ENCODE data around the gene PANX1. TPM values are rescaled to one million over a fixed set of nuclear protein-coding genes. Genes with fewer than 3 reads are reported as not detected.

Gene PANX1
- total RNA-seq, 2 donors from 2014 or later = 7.1 to 19.8 TPM

- Mint-ChIP-seq H3K27me3 (no peaks in the 10 kb centered on the region), H3K4me1 (no peaks in the 10 kb centered on the region), H3K27ac (no peak overlapping the region)
Measured at GRCh38 chr11:94185416-94186084, 56.9 kb downstream of the PANX1 start.

DNA sequence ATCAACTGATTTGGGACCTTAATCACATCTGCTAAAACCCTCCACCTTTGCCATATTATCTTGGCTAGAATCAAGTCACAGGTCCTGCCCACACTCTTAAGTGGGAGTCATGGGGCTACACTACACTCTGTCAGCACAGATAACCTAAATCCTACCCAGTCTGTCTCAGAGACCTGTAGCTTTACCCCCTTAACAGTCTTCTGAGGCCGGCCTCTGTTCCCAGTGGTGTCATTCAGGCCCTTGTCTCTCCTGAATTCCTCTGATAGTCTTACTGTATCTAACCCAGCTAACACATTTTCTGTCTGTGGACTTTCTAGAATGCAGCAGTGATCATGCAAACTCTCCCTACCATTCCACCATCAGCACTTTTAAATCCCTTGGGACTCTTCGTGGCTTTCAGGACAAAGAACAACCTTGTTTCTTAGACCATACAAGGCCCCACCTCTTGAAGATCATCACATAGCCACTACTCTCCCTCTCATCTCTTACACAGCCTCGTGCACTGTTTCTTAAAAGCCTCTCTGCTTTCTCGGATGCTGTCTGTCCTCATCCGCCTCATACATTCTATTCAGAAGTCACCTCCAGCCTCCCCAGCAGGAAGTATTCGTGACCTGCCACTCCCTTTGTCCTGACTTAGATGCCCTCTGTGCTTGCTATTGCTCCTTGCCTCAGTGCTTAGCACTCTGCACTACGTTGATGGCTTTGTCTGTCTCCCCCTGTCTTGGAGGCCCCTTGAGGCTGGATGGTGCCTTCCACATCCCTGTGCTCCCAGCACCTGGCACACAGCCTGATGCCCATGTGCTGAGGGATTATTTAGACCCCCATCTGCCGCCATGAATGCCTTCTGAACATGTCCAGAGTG lies 57.9 kb downstream of the PANX1 start:
- no peak overlapping the region for H3K27ac Mint-ChIP-seq

More at GRCh38 chr11:94185416-94186084, 56.9 kb downstream of the PANX1 start:
- ATAC-seq (no peak), DNase-seq (no peak)
- Mint-ChIP-seq H3K36me3 (ENCODE audit: low read depth) (peaks cover 3% of the 10 kb centered on the region), H3K4me3 (no peak overlapping the region)
- H3K9me3 ChIP-seq (ENCODE audit: control insufficient read depth, low read length, poor library complexity, severe bottlenecking) = no peaks in the 10 kb centered on the region

DNA sequence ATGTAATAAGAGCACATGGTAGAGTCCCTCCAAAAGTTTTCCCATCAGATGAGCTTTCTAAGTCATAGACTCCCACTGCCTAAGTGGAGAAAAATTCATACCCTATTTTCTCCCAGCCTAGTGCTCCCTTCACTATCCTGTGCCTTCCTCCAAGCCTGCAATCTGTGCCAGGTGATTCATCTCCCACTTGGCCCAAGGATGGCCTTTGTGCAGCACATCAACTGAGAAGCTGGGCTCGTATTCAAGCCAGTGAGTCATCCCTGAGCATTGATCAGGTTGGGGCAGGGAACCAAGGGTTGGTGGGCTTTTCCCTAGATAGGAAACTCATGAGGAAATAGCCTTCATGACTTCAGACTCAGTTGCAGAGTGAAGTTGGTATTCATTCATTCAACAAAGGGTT lies 64.6 kb downstream of the PANX1 start:
- ATAC-seq = no peak
- no peaks in the 10 kb centered on the region for H3K9me3 ChIP-seq (ENCODE audit: control insufficient read depth, low read length, poor library complexity, severe bottlenecking)
- DNase-seq = no peak
- Mint-ChIP-seq H3K36me3 (ENCODE audit: low read depth) (no peaks in the 10 kb centered on the region), H3K4me3 (no peak overlapping the region), H3K4me1 (peaks cover 2% of the 10 kb centered on the region), H3K27me3 (no peaks in the 10 kb centered on the region), H3K27ac (no peak overlapping the region)

More for the DNA sequence above, 57.9 kb downstream of the PANX1 start:
- no peaks in the 10 kb centered on the region for H3K27me3 Mint-ChIP-seq
- no peaks in the 10 kb centered on the region for H3K4me1 Mint-ChIP-seq
- no peak overlapping the region for H3K4me3 Mint-ChIP-seq
- no peak for DNase-seq
- ATAC-seq = no peak
- H3K9me3 ChIP-seq (ENCODE audit: control insufficient read depth, low read length, poor library complexity, severe bottlenecking) = no peaks in the 10 kb centered on the region
- no peaks in the 10 kb centered on the region for H3K36me3 Mint-ChIP-seq (ENCODE audit: low read depth)

DNA sequence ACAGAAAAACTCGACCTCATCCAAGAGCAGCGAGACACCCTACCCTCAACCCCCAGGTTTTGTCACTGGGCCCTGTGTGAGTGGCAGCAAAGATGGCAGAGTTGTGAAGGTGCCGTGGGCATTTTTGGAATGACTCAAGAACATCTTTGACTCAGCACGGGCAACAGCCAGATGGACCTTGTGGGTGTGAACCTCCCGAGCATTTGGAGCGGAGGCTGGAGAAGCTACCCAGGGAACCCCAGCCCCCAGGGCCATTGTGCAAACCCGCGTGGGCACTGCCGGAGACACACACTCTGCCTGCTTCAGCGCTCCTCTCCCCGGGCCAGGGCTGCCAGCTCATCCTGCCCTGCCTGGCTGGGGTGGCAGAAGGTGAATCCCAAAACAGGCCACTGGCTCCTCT lies 66.1 kb downstream of the PANX1 start:
- ATAC-seq (no peak), DNase-seq (no peak)
- no peak overlapping the region for H3K4me3 Mint-ChIP-seq

DNA sequence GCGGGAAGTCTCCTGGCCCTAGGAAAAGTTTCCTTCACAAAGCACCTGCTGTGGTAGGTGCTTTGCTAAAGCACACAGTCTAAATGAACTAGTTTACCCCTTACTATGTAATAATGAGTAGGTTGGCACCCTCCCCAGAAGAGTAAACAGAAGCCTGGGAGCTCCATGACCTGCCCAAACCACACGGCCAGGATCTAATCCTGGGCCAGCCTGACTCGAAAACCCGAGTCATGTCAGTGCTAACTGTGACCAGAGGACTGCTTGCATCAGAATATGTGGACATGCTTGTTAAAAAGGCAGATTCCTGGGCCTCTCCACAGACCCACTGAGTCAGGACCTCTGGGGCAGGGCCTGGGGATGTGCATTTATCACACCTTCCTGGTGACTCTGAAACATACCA lies 67.7 kb downstream of the PANX1 start:
- ATAC-seq (no peak), DNase-seq (no peak)
- Mint-ChIP-seq H3K4me3 (no peak overlapping the region), H3K4me1 (peaks cover 2% of the 10 kb centered on the region), H3K27me3 (peaks cover 7% of the 10 kb centered on the region), H3K36me3 (ENCODE audit: low read depth) (no peaks in the 10 kb centered on the region), H3K27ac (no peak overlapping the region)
- H3K9me3 ChIP-seq (ENCODE audit: control insufficient read depth, low read length, poor library complexity, severe bottlenecking) = no peaks in the 10 kb centered on the region

More for the DNA sequence above, 66.1 kb downstream of the PANX1 start:
- H3K27ac Mint-ChIP-seq = no peak overlapping the region
- no peaks in the 10 kb centered on the region for H3K9me3 ChIP-seq (ENCODE audit: control insufficient read depth, low read length, poor library complexity, severe bottlenecking)
- peaks cover 2% of the 10 kb centered on the region for H3K4me1 Mint-ChIP-seq
- H3K27me3 Mint-ChIP-seq = peaks cover 3% of the 10 kb centered on the region
- H3K36me3 Mint-ChIP-seq (ENCODE audit: low read depth) = no peaks in the 10 kb centered on the region

- H3K9me3 ChIP-seq (ENCODE audit: control insufficient read depth, low read length, poor library complexity, severe bottlenecking) = no peaks in the 10 kb centered on the region
- no peaks in the 10 kb centered on the region for H3K36me3 Mint-ChIP-seq (ENCODE audit: low read depth)
- H3K27me3 Mint-ChIP-seq = peaks cover 7% of the 10 kb centered on the region
- H3K4me3 Mint-ChIP-seq = no peak overlapping the region
- no peak for DNase-seq
- no peak for ATAC-seq
- peaks cover 2% of the 10 kb centered on the region for H3K4me1 Mint-ChIP-seq
- H3K27ac Mint-ChIP-seq = no peak overlapping the region
Measured at GRCh38 chr11:94198718-94199117, 70.1 kb downstream of the PANX1 start.

GRCh38 chr11:94199136-94200130 lies 70.8 kb downstream of the PANX1 start:
- no peaks in the 10 kb centered on the region for H3K9me3 ChIP-seq (ENCODE audit: control insufficient read depth, low read length, poor library complexity, severe bottlenecking)
- DNase-seq (no peak), ATAC-seq (no peak)
- Mint-ChIP-seq H3K4me1 (peaks cover 2% of the 10 kb centered on the region), H3K27me3 (peaks cover 7% of the 10 kb centered on the region), H3K27ac (no peak overlapping the region), H3K4me3 (no peak overlapping the region), H3K36me3 (ENCODE audit: low read depth) (no peaks in the 10 kb centered on the region)

DNA sequence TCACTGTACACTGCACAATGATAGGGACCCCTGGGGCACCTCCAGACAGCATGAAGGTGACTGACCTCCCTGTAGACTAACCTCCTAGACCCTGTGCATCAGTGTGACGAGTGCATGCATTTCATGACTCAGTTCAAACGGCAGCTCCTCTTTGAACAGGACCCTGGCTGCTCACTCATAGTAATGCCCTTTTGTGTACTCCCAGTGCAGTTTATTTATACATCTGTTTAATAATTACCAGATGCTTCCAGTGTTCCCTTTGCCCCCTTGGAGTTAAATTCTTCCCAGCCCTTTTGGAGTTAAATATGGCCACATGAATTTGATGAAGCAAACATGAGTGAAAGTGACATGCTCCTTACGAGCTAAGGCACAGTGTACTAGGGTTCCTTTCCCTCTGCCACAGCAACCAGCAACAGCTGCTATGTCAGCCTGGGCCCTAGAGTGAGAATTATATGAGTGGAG lies 72.4 kb downstream of the PANX1 start:
- Mint-ChIP-seq H3K4me3 (no peak overlapping the region), H3K36me3 (ENCODE audit: low read depth) (no peaks in the 10 kb centered on the region)

GRCh38 chr11:94203070-94203469 lies 74.4 kb downstream of the PANX1 start:
- no peak for ATAC-seq
- Mint-ChIP-seq H3K36me3 (ENCODE audit: low read depth) (no peaks in the 10 kb centered on the region), H3K27me3 (peaks cover 7% of the 10 kb centered on the region), H3K27ac (no peak overlapping the region), H3K4me1 (no peaks in the 10 kb centered on the region), H3K4me3 (no peak overlapping the region)
- H3K9me3 ChIP-seq (ENCODE audit: control insufficient read depth, low read length, poor library complexity, severe bottlenecking) = no peaks in the 10 kb centered on the region
- no peak for DNase-seq

More for the DNA sequence above, 72.4 kb downstream of the PANX1 start:
- H3K9me3 ChIP-seq (ENCODE audit: control insufficient read depth, low read length, poor library complexity, severe bottlenecking) = no peaks in the 10 kb centered on the region
- H3K4me1 Mint-ChIP-seq = peaks cover 2% of the 10 kb centered on the region
- H3K27ac Mint-ChIP-seq = no peak overlapping the region
- DNase-seq (no peak), ATAC-seq (no peak)
- H3K27me3 Mint-ChIP-seq = peaks cover 7% of the 10 kb centered on the region

DNA sequence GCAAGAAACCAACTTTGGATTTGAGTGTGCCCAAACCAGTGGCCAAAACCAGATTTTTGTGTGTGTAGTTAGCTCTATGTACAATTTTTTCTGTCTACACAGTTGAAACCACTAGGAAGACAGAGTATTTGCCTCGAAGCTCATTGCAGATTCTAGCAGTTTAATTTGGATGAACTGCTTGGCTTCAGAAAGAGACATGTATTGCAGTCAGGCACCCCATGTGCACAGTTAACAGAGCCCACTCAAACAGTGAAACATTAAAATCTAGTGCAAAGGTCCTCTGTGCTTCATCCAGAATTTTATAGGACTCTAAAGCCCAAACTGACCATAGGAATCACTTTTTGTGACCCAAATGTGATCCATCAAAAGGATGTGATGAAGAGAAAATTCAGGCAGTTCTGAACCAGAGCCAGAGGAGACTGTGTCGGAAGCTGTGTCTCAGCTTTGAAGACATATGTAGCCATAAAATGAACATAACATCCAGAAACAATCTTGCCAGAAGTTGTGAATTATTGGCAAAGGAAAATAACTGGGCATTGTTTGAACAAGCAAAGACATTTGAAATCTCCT lies 82.7 kb downstream of the PANX1 start:
- Mint-ChIP-seq H3K27ac (no peak overlapping the region), H3K4me3 (no peak overlapping the region), H3K27me3 (no peaks in the 10 kb centered on the region), H3K4me1 (no peaks in the 10 kb centered on the region), H3K36me3 (ENCODE audit: low read depth) (no peaks in the 10 kb centered on the region)
- DNase-seq (no peak), ATAC-seq (no peak)
- H3K9me3 ChIP-seq (ENCODE audit: control insufficient read depth, low read length, poor library complexity, severe bottlenecking) = no peaks in the 10 kb centered on the region

- H3K36me3 Mint-ChIP-seq (ENCODE audit: low read depth) = no peaks in the 10 kb centered on the region
Measured at GRCh38 chr11:94212898-94213297, 84.3 kb downstream of the PANX1 start.

GRCh38 chr11:94217705-94218104 lies 89.1 kb downstream of the PANX1 start:
- ATAC-seq (no peak), DNase-seq (no peak)
- no peaks in the 10 kb centered on the region for H3K9me3 ChIP-seq (ENCODE audit: control insufficient read depth, low read length, poor library complexity, severe bottlenecking)
- H3K4me3 Mint-ChIP-seq = no peak overlapping the region
- H3K36me3 Mint-ChIP-seq (ENCODE audit: low read depth) = no peaks in the 10 kb centered on the region
- H3K27me3 Mint-ChIP-seq = no peaks in the 10 kb centered on the region
- H3K27ac Mint-ChIP-seq = no peak overlapping the region
- no peaks in the 10 kb centered on the region for H3K4me1 Mint-ChIP-seq

More at GRCh38 chr11:94212898-94213297, 84.3 kb downstream of the PANX1 start:
- Mint-ChIP-seq H3K27ac (no peak overlapping the region), H3K4me3 (no peak overlapping the region), H3K4me1 (no peaks in the 10 kb centered on the region), H3K27me3 (no peaks in the 10 kb centered on the region)
- H3K9me3 ChIP-seq (ENCODE audit: control insufficient read depth, low read length, poor library complexity, severe bottlenecking) = no peaks in the 10 kb centered on the region
- DNase-seq = no peak
- no peak for ATAC-seq

Measured in T-helper 17 cell (primary cell).